ENCODE results near the gene TBC1D1.

DNA sequence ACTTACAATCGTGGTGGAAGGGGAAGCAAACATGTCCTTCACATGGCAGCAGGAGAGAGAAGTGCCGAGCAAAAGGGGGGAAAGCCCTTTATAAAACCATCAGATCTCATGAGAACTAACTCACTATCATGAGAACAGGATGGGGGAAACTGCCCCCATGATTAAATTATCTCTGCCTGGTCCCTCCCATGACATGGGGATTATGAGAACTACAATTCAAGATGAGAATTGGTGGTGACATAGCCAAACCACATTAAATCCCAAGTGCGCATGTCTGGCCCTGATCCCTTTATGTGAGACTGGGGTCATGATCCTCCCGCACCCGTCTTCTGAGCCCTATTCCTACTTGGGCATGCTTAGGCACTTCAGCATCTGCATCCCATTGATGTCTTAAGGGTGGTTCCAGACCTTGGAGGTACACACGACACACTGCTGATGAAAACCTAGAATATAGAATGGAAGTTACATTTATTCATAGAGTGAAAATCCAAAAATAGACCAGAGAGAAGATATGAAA is 185.3 kb downstream of the TBC1D1 start:
- TF ChIP-seq, protein P1, sequence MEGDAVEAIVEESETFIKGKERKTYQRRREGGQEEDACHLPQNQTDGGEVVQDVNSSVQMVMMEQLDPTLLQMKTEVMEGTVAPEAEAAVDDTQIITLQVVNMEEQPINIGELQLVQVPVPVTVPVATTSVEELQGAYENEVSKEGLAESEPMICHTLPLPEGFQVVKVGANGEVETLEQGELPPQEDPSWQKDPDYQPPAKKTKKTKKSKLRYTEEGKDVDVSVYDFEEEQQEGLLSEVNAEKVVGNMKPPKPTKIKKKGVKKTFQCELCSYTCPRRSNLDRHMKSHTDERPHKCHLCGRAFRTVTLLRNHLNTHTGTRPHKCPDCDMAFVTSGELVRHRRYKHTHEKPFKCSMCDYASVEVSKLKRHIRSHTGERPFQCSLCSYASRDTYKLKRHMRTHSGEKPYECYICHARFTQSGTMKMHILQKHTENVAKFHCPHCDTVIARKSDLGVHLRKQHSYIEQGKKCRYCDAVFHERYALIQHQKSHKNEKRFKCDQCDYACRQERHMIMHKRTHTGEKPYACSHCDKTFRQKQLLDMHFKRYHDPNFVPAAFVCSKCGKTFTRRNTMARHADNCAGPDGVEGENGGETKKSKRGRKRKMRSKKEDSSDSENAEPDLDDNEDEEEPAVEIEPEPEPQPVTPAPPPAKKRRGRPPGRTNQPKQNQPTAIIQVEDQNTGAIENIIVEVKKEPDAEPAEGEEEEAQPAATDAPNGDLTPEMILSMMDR (optimal IDR thresholded peaks at IDR 0.05 in 1 of 3, IDR thresholded peaks at IDR 0.05 in 1 of 3, conservative IDR thresholded peaks at IDR 0.05 in 1 of 3; ENCODE audit: extremely low read depth in 1 of 3, insufficient read depth in 2 of 3, low read length in 3 of 3) = no peak
- no peak for TF ChIP-seq EZH2 (IDR thresholded peaks at IDR 0.05; ENCODE audit: low read length)

All from keratinocyte (primary cell).